ENCODE data around the gene STXBP1.

Gene STXBP1

GRCh38 chr9:127598839-127599549 is 13.1 kb upstream of the STXBP1 start:
- no peak for TF ChIP-seq CTCF (IDR thresholded peaks at IDR 0.05; ENCODE audit: low read depth, low read length, poor library complexity, severe bottlenecking)
- TF ChIP-seq EZH2phosphoT487 (IDR thresholded peaks at IDR 0.05; ENCODE audit: borderline replicate concordance, low read length) = no peak
- no peaks in the 10 kb centered on the region for H3K79me2 ChIP-seq (ENCODE audit: control insufficient read depth, low read length)
- no peaks in the 10 kb centered on the region for H3K36me3 ChIP-seq (ENCODE audit: control insufficient read depth, low read length)
- no peak overlapping the region for H3K27ac ChIP-seq (ENCODE audit: low read depth, low read length)
- no peak overlapping the region for H3K4me2 ChIP-seq (ENCODE audit: low read length)
- H3K4me1 ChIP-seq (ENCODE audit: control insufficient read depth, low read length) = no peaks in the 10 kb centered on the region
- no peaks in the 10 kb centered on the region for H3K9me3 ChIP-seq (ENCODE audit: control insufficient read depth, insufficient read depth, low read length)
- no peaks in the 10 kb centered on the region for H3F3A ChIP-seq (ENCODE audit: control insufficient read depth, insufficient read depth)
- no peak overlapping the region for H3K4me3 ChIP-seq (ENCODE audit: low read length)
- no peaks in the 10 kb centered on the region for H4K20me1 ChIP-seq (ENCODE audit: control insufficient read depth, insufficient read depth, low read depth, low read length)
- no peaks in the 10 kb centered on the region for H3K9me2 ChIP-seq (replicated peaks; ENCODE audit: control insufficient read depth, low read length)
- peaks cover 5% of the 10 kb centered on the region; the same call in 1 of the 2 replicates for H3K27me3 ChIP-seq (ENCODE audit: control insufficient read depth, low read length)

- no peaks in the 10 kb centered on the region for H3K9me2 ChIP-seq (replicated peaks; ENCODE audit: control insufficient read depth, low read length)
- no peaks in the 10 kb centered on the region for H3K4me1 ChIP-seq (ENCODE audit: control insufficient read depth, low read length)
- H3K27ac ChIP-seq (ENCODE audit: low read depth, low read length) = no peak overlapping the region
- peaks cover 5% of the 10 kb centered on the region; the same call in 1 of the 2 replicates for H3K27me3 ChIP-seq (ENCODE audit: control insufficient read depth, low read length)
- no peaks in the 10 kb centered on the region for H3K79me2 ChIP-seq (ENCODE audit: control insufficient read depth, low read length)
- no peak overlapping the region for H3K4me2 ChIP-seq (ENCODE audit: low read length)
- H3K4me3 ChIP-seq (ENCODE audit: low read length) = no peak overlapping the region
- no peaks in the 10 kb centered on the region for H3K9me3 ChIP-seq (ENCODE audit: control insufficient read depth, insufficient read depth, low read length)
- TF ChIP-seq EZH2phosphoT487 (IDR thresholded peaks at IDR 0.05; ENCODE audit: borderline replicate concordance, low read length) = no peak
- no peak for TF ChIP-seq CTCF (IDR thresholded peaks at IDR 0.05; ENCODE audit: low read depth, low read length, poor library complexity, severe bottlenecking)
- no peaks in the 10 kb centered on the region for H4K20me1 ChIP-seq (ENCODE audit: control insufficient read depth, insufficient read depth, low read depth, low read length)
- H3K36me3 ChIP-seq (ENCODE audit: control insufficient read depth, low read length) = no peaks in the 10 kb centered on the region
- H3F3A ChIP-seq (ENCODE audit: control insufficient read depth, insufficient read depth) = no peaks in the 10 kb centered on the region
Observed at GRCh38 chr9:127599550-127599891, 12.6 kb upstream of the STXBP1 start.

GRCh38 chr9:127603226-127603625 is 8.9 kb upstream of the STXBP1 start:
- H4K20me1 ChIP-seq (ENCODE audit: control insufficient read depth, insufficient read depth, low read depth, low read length) = no peaks in the 10 kb centered on the region
- peaks cover 6% of the 10 kb centered on the region for H3K4me1 ChIP-seq (ENCODE audit: control insufficient read depth, low read length)
- no peaks in the 10 kb centered on the region for H3K36me3 ChIP-seq (ENCODE audit: control insufficient read depth, low read length)
- H3K9me2 ChIP-seq (replicated peaks; ENCODE audit: control insufficient read depth, low read length) = no peaks in the 10 kb centered on the region
- peaks cover 15% of the 10 kb centered on the region for H3K27me3 ChIP-seq (ENCODE audit: control insufficient read depth, low read length)
- H3K79me2 ChIP-seq (ENCODE audit: control insufficient read depth, low read length) = no peaks in the 10 kb centered on the region
- H3K4me3 ChIP-seq (ENCODE audit: low read length) = no peak overlapping the region
- no peak overlapping the region for H3K4me2 ChIP-seq (ENCODE audit: low read length)
- H3K9me3 ChIP-seq (ENCODE audit: control insufficient read depth, insufficient read depth, low read length) = no peaks in the 10 kb centered on the region
- TF ChIP-seq CTCF (IDR thresholded peaks at IDR 0.05; ENCODE audit: low read depth, low read length, poor library complexity, severe bottlenecking) (no peak), EZH2phosphoT487 (IDR thresholded peaks at IDR 0.05; ENCODE audit: borderline replicate concordance, low read length) (no peak)
- H3K27ac ChIP-seq (ENCODE audit: low read depth, low read length) = no peak overlapping the region
- no peaks in the 10 kb centered on the region for H3F3A ChIP-seq (ENCODE audit: control insufficient read depth, insufficient read depth)
